Stimulated activated CD4-positive, alpha-beta T cell treated with anti-CD3 and anti-CD28 coated beads, Interleukin-1b, Interleukin-23, amount 100 ng/mL, for 48 hours (primary cell): ENCODE data around the gene MAGED1.

Experiments used
- DNase-seq: peaks from one replicate; pipeline ENCODE4 v3.0.0-alpha.2; 2020

MAGED1 gene

GRCh38 chrX:51892921-51893745 lies at the start of gene MAGED1:
Gene MAGED1 (plus strand): TSS chrX:51893623. CDS start chrX:51894305, 682 bp downstream.
- DNase-seq = peak; percentile 86

- DNase-seq = no peak
These were observed 46.0 kb upstream of the MAGED1 start for GRCh38 chrX:51847463-51847862.

- no peak for DNase-seq
These were observed 41.8 kb upstream of the MAGED1 start for GRCh38 chrX:51851507-51852085.

GRCh38 chrX:51852096-51852495 lies 41.3 kb upstream of the MAGED1 start:
- DNase-seq = no peak

- no peak for DNase-seq
These were observed 40.8 kb upstream of the MAGED1 start for GRCh38 chrX:51852621-51853020.

- no peak for DNase-seq
These were observed 40.2 kb upstream of the MAGED1 start for GRCh38 chrX:51853251-51853650.

- no peak for DNase-seq
These were observed 37.7 kb upstream of the MAGED1 start for GRCh38 chrX:51855698-51856097.

GRCh38 chrX:51857159-51857733 lies 36.2 kb upstream of the MAGED1 start:
- DNase-seq = no peak

GRCh38 chrX:51860679-51861078 lies 32.7 kb upstream of the MAGED1 start:
- no peak for DNase-seq

- DNase-seq = no peak
These were observed 30.5 kb upstream of the MAGED1 start for GRCh38 chrX:51862920-51863319.

- DNase-seq = no peak
These were observed 27.2 kb upstream of the MAGED1 start for GRCh38 chrX:51866210-51866609.

GRCh38 chrX:51867626-51868025 lies 25.8 kb upstream of the MAGED1 start:
- DNase-seq = no peak

GRCh38 chrX:51870354-51870753 lies 23.1 kb upstream of the MAGED1 start:
- no peak for DNase-seq

- no peak for DNase-seq
These were observed 19.3 kb upstream of the MAGED1 start for GRCh38 chrX:51874123-51874522.

GRCh38 chrX:51876441-51876840 lies 17.0 kb upstream of the MAGED1 start:
- no peak for DNase-seq

- DNase-seq = no peak
These were observed 15.4 kb upstream of the MAGED1 start for GRCh38 chrX:51878056-51878455.

GRCh38 chrX:51889851-51890250 lies 3.6 kb upstream of the MAGED1 start:
- no peak for DNase-seq

GRCh38 chrX:51891245-51891644 lies 2.2 kb upstream of the MAGED1 start:
- no peak for DNase-seq

- DNase-seq = no peak
These were observed 1.4 kb upstream of the MAGED1 start for GRCh38 chrX:51891821-51892551.

GRCh38 chrX:51893931-51894696 lies 691 bp downstream of the MAGED1 start:
- DNase-seq = no peak

- DNase-seq = no peak
These were observed 1.4 kb downstream of the MAGED1 start for GRCh38 chrX:51894697-51895336.

- DNase-seq = no peak
These were observed 3.2 kb downstream of the MAGED1 start for GRCh38 chrX:51896626-51897025.
